Thymus (tissue), 11 donors: Measurements from ENCODE around the gene ABCD2. TPM values are rescaled to one million over a fixed set of nuclear protein-coding genes. Genes with fewer than 3 reads are reported as not detected.
"Not testable (repeated sequence)": the region's sequence is repeated elsewhere in the genome, so short reads cannot be mapped to it uniquely, and the experiment has no call there.

Experiments used
- DNase-seq, 9 donors: peaks; one replicate each; pipeline ENCODE4 v3.0.0-alpha.2; 2013; ENCODE audit warnings: low spot score in 9 of 9, low read depth in 6 of 9, missing footprints in 1 of 9
- H3K27ac ChIP-seq, 2 donors: one replicate each; pipeline ENCODE4 v1.5.1; 2013; ENCODE audit warnings: control low read depth in 1 of 2, low read depth in 1 of 2, low read length in 1 of 2, mild to moderate bottlenecking in 1 of 2, moderate library complexity in 1 of 2
- H3K27me3 ChIP-seq, 2 donors: one replicate each; pipeline ENCODE4 v1.5.1; 2013; ENCODE audit warnings: low read length in 1 of 2; ENCODE audit not compliant: control insufficient read depth in 2 of 2, insufficient read depth in 1 of 2
- H3K36me3 ChIP-seq, 2 donors: one replicate each; pipeline ENCODE4 v1.5.1; 2013; ENCODE audit warnings: low read length in 1 of 2, mild to moderate bottlenecking in 1 of 2, moderate library complexity in 1 of 2; ENCODE audit not compliant: control insufficient read depth in 2 of 2, insufficient read depth in 2 of 2
- H3K4me1 ChIP-seq, 2 donors: one replicate each; pipeline ENCODE4 v1.5.1; 2013; ENCODE audit warnings: low read length in 2 of 2; ENCODE audit not compliant: control insufficient read depth in 2 of 2, insufficient read depth in 2 of 2
- H3K4me3 ChIP-seq, 2 donors: one replicate each; pipeline ENCODE4 v1.5.1; 2013; ENCODE audit warnings: low read length in 2 of 2, control low read depth in 1 of 2, mild to moderate bottlenecking in 1 of 2
- H3K9me3 ChIP-seq, 2 donors: one replicate each; pipeline ENCODE4 v1.5.1; 2013; ENCODE audit warnings: low read length in 1 of 2, mild to moderate bottlenecking in 1 of 2; ENCODE audit not compliant: control insufficient read depth in 2 of 2, insufficient read depth in 1 of 2
- WGBS: extraction: QIAGEN DNeasy Blood & Tissue Kit; methylation state at CpG from one replicate; pipeline ENCODE4 v1.1.7; 2013; 5-methylcytosine and 5-hydroxymethylcytosine counted together
- polyA plus RNA-seq: library from polyadenylated mRNA; stranded (reverse); fragments of 200-250 nt; gene quantifications from one replicate; pipeline ENCODE4 v1.2.3, GENCODE V29; 2013
- total RNA-seq: library from RNA; stranded (reverse); fragments of 120-200 nt; gene quantifications from one replicate; pipeline ENCODE4 v1.2.4, GENCODE V29; 2013
- donor health status: healthy.

The ABCD2 gene
- total and polyA plus RNA-seq, 2 donors = 0.71 to 0.84 TPM

- peak in 1 of 9 donors; percentile 13 for DNase-seq
- Histone ChIP-seq H3K4me3 (no peak overlapping the region), H3K9me3 (no peaks in the 10 kb centered on the region), H3K4me1 (no peaks in the 10 kb centered on the region), H3K27me3 (no peaks in the 10 kb centered on the region), H3K27ac (no peak overlapping the region), H3K36me3 (no peaks in the 10 kb centered on the region)
- 93% methylated on average over 1 of the region's 1 CpG for WGBS
These were observed 8.3 kb upstream of the ABCD2 start for GRCh38 chr12:39627914-39628313.

GRCh38 chr12:39626033-39626814, 6.6 kb upstream of the ABCD2 start:
- DNase-seq = no peak

GRCh38 chr12:39623919-39624318, 4.3 kb upstream of the ABCD2 start:
- WGBS = 96% methylated on average over 1 of the region's 1 CpG
- no peaks in the 10 kb centered on the region for H3K9me3 ChIP-seq
- H3K27me3 ChIP-seq = no peaks in the 10 kb centered on the region
- no peaks in the 10 kb centered on the region for H3K36me3 ChIP-seq
- peaks cover 0 to 3% of the 10 kb centered on the region in 2 donors for H3K4me1 ChIP-seq
- no peak for DNase-seq
- H3K4me3 ChIP-seq = no peak overlapping the region
- H3K27ac ChIP-seq = no peak overlapping the region

More at GRCh38 chr12:39626033-39626814, 6.6 kb upstream of the ABCD2 start:
- WGBS = 95% methylated on average over 20 of the region's 20 CpGs
- Histone ChIP-seq H3K9me3 (no peaks in the 10 kb centered on the region), H3K4me3 (no peak overlapping the region), H3K36me3 (no peaks in the 10 kb centered on the region), H3K4me1 (no peaks in the 10 kb centered on the region), H3K27me3 (no peaks in the 10 kb centered on the region), H3K27ac (no peak overlapping the region)

GRCh38 chr12:39623160-39623559, 3.6 kb upstream of the ABCD2 start:
- H3K27ac ChIP-seq, H3K36me3 ChIP-seq, H3K27me3 ChIP-seq, H3K9me3 ChIP-seq, H3K4me3 ChIP-seq, DNase-seq, H3K4me1 ChIP-seq: not testable (repeated sequence)
- 98% methylated on average over 10 of the region's 10 CpGs for WGBS

- no peak for DNase-seq
- Histone ChIP-seq H3K36me3 (no peaks in the 10 kb centered on the region), H3K27ac (peak overlapping the region in 1 of 2 donors; percentile 25), H3K9me3 (no peaks in the 10 kb centered on the region), H3K4me1 (peaks cover 0 to 3% of the 10 kb centered on the region in 2 donors), H3K27me3 (no peaks in the 10 kb centered on the region), H3K4me3 (no peak overlapping the region)
- WGBS = 80% methylated on average over 1 of the region's 1 CpG
These were observed 2.7 kb upstream of the ABCD2 start for GRCh38 chr12:39622306-39622705.

- Histone ChIP-seq H3K27me3 (no peaks in the 10 kb centered on the region), H3K4me1 (peaks cover 0 to 3% of the 10 kb centered on the region in 2 donors), H3K4me3 (no peak overlapping the region), H3K9me3 (no peaks in the 10 kb centered on the region), H3K36me3 (no peaks in the 10 kb centered on the region), H3K27ac (no peak overlapping the region)
- no peak for DNase-seq
These were observed 2.1 kb upstream of the ABCD2 start for GRCh38 chr12:39621670-39622069.

GRCh38 chr12:39620659-39621658, 1.4 kb upstream of the ABCD2 start:
- Histone ChIP-seq H3K4me3 (peak overlapping the region; percentile 51 to 57), H3K9me3 (no peaks in the 10 kb centered on the region), H3K36me3 (no peaks in the 10 kb centered on the region), H3K27ac (peak overlapping the region in 1 of 2 donors; percentile 72), H3K4me1 (peaks cover 0 to 3% of the 10 kb centered on the region in 2 donors), H3K27me3 (no peaks in the 10 kb centered on the region)
- 81% methylated on average over 11 of the region's 11 CpGs for WGBS
- DNase-seq = peak in 1 of 9 donors; percentile 7

GRCh38 chr12:39619316-39619659, 315 bp downstream of the ABCD2 start:
- DNase-seq = no peak
- Histone ChIP-seq H3K4me3 (peak overlapping the region; percentile 51 to 57), H3K9me3 (no peaks in the 10 kb centered on the region), H3K36me3 (no peaks in the 10 kb centered on the region), H3K27me3 (no peaks in the 10 kb centered on the region), H3K27ac (peak overlapping the region; percentile 72 to 83), H3K4me1 (peaks cover 0 to 3% of the 10 kb centered on the region in 2 donors)
- 38% methylated on average over 10 of the region's 10 CpGs for WGBS

GRCh38 chr12:39618701-39619100, 902 bp downstream of the ABCD2 start:
- DNase-seq = no peak
- H3K9me3 ChIP-seq = no peaks in the 10 kb centered on the region
- H3K4me1 ChIP-seq = peaks cover 0 to 3% of the 10 kb centered on the region in 2 donors
- H3K36me3 ChIP-seq = no peaks in the 10 kb centered on the region
- H3K27me3 ChIP-seq = no peaks in the 10 kb centered on the region
- WGBS = 93% methylated on average over 5 of the region's 5 CpGs
- H3K27ac ChIP-seq = no peak overlapping the region
- no peak overlapping the region for H3K4me3 ChIP-seq
